HEK293T (cell line): ENCODE data around the gene CHRDL1.

Experiments
- BHLHE40 ChIP-seq: fragments of 450-650 bp; IDR thresholded peaks from 2 replicates; pipeline ENCODE4 v1.6.1; 2016; ENCODE audit warnings: mild to moderate bottlenecking, moderate library complexity, borderline replicate concordance
- ELF4 ChIP-seq: fragments of 450-650 bp; IDR thresholded peaks from 2 replicates; pipeline ENCODE4 v1.6.1; 2017; ENCODE audit warnings: antibody characterized with exemption
- FOXK2 ChIP-seq: fragments of 450-650 bp; IDR thresholded peaks from 2 replicates; pipeline ENCODE4 v1.6.1; 2016; ENCODE audit warnings: mild to moderate bottlenecking
- FOXM1 ChIP-seq: fragments of 450-650 bp; IDR thresholded peaks from 2 replicates; pipeline ENCODE4 v1.6.1; 2017; ENCODE audit warnings: mild to moderate bottlenecking, borderline replicate concordance
- HDGF ChIP-seq: fragments of 450-650 bp; IDR thresholded peaks from 2 replicates; pipeline ENCODE4 v1.6.1; 2017; ENCODE audit warnings: antibody characterized with exemption, borderline replicate concordance
- NFRKB ChIP-seq: fragments of 450-650 bp; IDR thresholded peaks from 2 replicates; pipeline ENCODE4 v1.6.1; 2016; ENCODE audit warnings: mild to moderate bottlenecking, moderate library complexity
- SP1 ChIP-seq: fragments of 450-650 bp; IDR thresholded peaks from 2 replicates; pipeline ENCODE4 v1.6.1; 2017
- SUZ12 ChIP-seq: fragments of 450-650 bp; IDR thresholded peaks from 2 replicates; pipeline ENCODE4 v1.6.1; 2016; ENCODE audit warnings: mild to moderate bottlenecking
- TARDBP ChIP-seq: fragments of 450-650 bp; IDR thresholded peaks from 2 replicates; pipeline ENCODE4 v1.6.1; 2016
- TF ChIP-seq, protein P1 (sequence below): fragments of 450-650 bp; IDR thresholded peaks from 2 replicates; pipeline ENCODE4 v1.6.1; 2016

DNA sequence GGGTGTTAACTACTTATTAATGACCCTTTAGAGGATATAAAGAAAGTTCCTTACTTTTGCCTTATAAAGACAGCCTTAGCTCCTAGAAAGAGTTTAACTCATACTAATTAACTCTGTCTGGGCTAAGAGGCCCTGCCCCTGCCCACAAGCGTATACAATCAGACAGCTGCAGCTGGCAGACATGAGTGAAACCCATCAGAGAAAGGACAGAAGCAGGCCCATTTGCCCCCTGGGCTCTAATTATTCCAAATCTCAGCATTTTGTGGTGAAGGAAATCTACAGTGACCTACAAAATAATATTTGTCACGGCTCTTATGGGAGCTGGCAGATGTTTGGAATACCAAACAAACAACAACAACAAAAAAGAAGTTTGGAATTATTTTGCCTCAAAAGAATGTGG lies 71.8 kb downstream of the CHRDL1 start:
- no peak for TF ChIP-seq FOXK2
- no peak for TF ChIP-seq SP1
- TF ChIP-seq BHLHE40 = no peak
- no peak for TF ChIP-seq SUZ12
- no peak for TF ChIP-seq HDGF
- TF ChIP-seq TARDBP = no peak
- TF ChIP-seq FOXM1 = no peak
- TF ChIP-seq, protein P1, sequence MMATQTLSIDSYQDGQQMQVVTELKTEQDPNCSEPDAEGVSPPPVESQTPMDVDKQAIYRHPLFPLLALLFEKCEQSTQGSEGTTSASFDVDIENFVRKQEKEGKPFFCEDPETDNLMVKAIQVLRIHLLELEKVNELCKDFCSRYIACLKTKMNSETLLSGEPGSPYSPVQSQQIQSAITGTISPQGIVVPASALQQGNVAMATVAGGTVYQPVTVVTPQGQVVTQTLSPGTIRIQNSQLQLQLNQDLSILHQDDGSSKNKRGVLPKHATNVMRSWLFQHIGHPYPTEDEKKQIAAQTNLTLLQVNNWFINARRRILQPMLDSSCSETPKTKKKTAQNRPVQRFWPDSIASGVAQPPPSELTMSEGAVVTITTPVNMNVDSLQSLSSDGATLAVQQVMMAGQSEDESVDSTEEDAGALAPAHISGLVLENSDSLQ = no peak
- TF ChIP-seq NFRKB = no peak
- TF ChIP-seq ELF4 = no peak
